ENCODE measurements around the gene VIM.

The VIM gene

GRCh38 chr10:17202999-17203398 is 25.0 kb upstream of the VIM start:
- Histone ChIP-seq H3K4me3 (no peak overlapping the region), H3K9me3 (ENCODE audit: low read depth, low read length) (no peaks in the 10 kb centered on the region), H3K27ac (no peak overlapping the region), H3K36me3 (ENCODE audit: insufficient read depth, low read length) (no peaks in the 10 kb centered on the region), H3K9ac (ENCODE audit: insufficient read length) (no peak overlapping the region)
- no peak for TF ChIP-seq EZH2 (IDR thresholded peaks at IDR 0.05)
- no peak for TF ChIP-seq FOXP2 (optimal IDR thresholded peaks at IDR 0.05; ENCODE audit: control extremely low read depth, extremely low read length, insufficient read depth)
- no peak for TF ChIP-seq POLR2AphosphoS5 (IDR thresholded peaks at IDR 0.05; ENCODE audit: borderline replicate concordance, low read depth, low read length)
- DNase-seq (ENCODE audit: low read depth, low spot score): no peak

GRCh38 chr10:17203416-17203815 is 24.6 kb upstream of the VIM start:
- TF ChIP-seq EZH2 (IDR thresholded peaks at IDR 0.05) (no peak), FOXP2 (optimal IDR thresholded peaks at IDR 0.05; ENCODE audit: control extremely low read depth, extremely low read length, insufficient read depth) (no peak), POLR2AphosphoS5 (IDR thresholded peaks at IDR 0.05; ENCODE audit: borderline replicate concordance, low read depth, low read length) (no peak)
- H3K9ac ChIP-seq (ENCODE audit: insufficient read length): no peak overlapping the region
- H3K4me3 ChIP-seq: no peak overlapping the region
- no peaks in the 10 kb centered on the region for H3K9me3 ChIP-seq (ENCODE audit: low read depth, low read length)
- H3K27ac ChIP-seq: no peak overlapping the region
- H3K36me3 ChIP-seq (ENCODE audit: insufficient read depth, low read length): no peaks in the 10 kb centered on the region
- no peak for DNase-seq (ENCODE audit: low read depth, low spot score)

- TF ChIP-seq EZH2 (IDR thresholded peaks at IDR 0.05) (no peak), POLR2AphosphoS5 (IDR thresholded peaks at IDR 0.05; ENCODE audit: borderline replicate concordance, low read depth, low read length) (no peak), FOXP2 (optimal IDR thresholded peaks at IDR 0.05; ENCODE audit: control extremely low read depth, extremely low read length, insufficient read depth) (no peak)
- Histone ChIP-seq H3K36me3 (ENCODE audit: insufficient read depth, low read length) (no peaks in the 10 kb centered on the region), H3K27ac (no peak overlapping the region), H3K4me3 (no peak overlapping the region), H3K9ac (ENCODE audit: insufficient read length) (no peak overlapping the region), H3K9me3 (ENCODE audit: low read depth, low read length) (no peaks in the 10 kb centered on the region)
- DNase-seq (ENCODE audit: low read depth, low spot score): no peak
These were observed 21.8 kb upstream of the VIM start for GRCh38 chr10:17206210-17206709.

- Histone ChIP-seq H3K9ac (ENCODE audit: insufficient read length) (no peak overlapping the region), H3K36me3 (ENCODE audit: insufficient read depth, low read length) (no peaks in the 10 kb centered on the region), H3K9me3 (ENCODE audit: low read depth, low read length) (no peaks in the 10 kb centered on the region), H3K27ac (no peak overlapping the region), H3K4me3 (no peak overlapping the region)
- DNase-seq (ENCODE audit: low read depth, low spot score): no peak
- no peak for TF ChIP-seq EZH2 (IDR thresholded peaks at IDR 0.05)
- no peak for TF ChIP-seq POLR2AphosphoS5 (IDR thresholded peaks at IDR 0.05; ENCODE audit: borderline replicate concordance, low read depth, low read length)
- TF ChIP-seq FOXP2 (optimal IDR thresholded peaks at IDR 0.05; ENCODE audit: control extremely low read depth, extremely low read length, insufficient read depth): no peak
These were observed 19.6 kb upstream of the VIM start for GRCh38 chr10:17208476-17208875.

DNA sequence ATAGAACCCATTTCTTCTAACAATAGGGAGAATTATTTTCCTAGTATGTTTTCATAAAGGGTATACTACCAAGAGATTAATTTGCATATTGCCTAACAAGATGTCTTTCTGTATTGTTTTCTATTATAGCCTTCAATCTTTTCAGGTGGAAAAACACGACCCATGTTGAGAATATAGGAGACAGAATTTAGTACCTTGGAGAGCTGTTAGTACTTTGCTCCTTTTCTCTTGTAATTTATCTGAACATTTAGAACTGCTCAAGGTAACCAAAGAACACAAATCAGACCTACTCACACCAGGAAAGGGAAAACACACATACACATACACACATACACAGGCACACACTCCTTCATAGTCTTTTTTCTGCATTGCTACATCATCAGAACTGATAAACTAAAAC is 18.7 kb upstream of the VIM start:
- no peaks in the 10 kb centered on the region for H3K9me3 ChIP-seq (ENCODE audit: low read depth, low read length)
- no peak overlapping the region for H3K4me3 ChIP-seq
- H3K9ac ChIP-seq (ENCODE audit: insufficient read length): no peak overlapping the region
- TF ChIP-seq POLR2AphosphoS5 (IDR thresholded peaks at IDR 0.05; ENCODE audit: borderline replicate concordance, low read depth, low read length) (no peak), EZH2 (IDR thresholded peaks at IDR 0.05) (no peak)
- H3K36me3 ChIP-seq (ENCODE audit: insufficient read depth, low read length): no peaks in the 10 kb centered on the region
- no peak for DNase-seq (ENCODE audit: low read depth, low spot score)
- H3K27ac ChIP-seq: no peak overlapping the region

GRCh38 chr10:17209881-17210280 is 18.2 kb upstream of the VIM start:
- Histone ChIP-seq H3K9ac (ENCODE audit: insufficient read length) (no peak overlapping the region), H3K36me3 (ENCODE audit: insufficient read depth, low read length) (no peaks in the 10 kb centered on the region), H3K27ac (0 out of 2 replicates have a peak overlapping the region, but pooled peaks have one; percentile 26), H3K9me3 (ENCODE audit: low read depth, low read length) (no peaks in the 10 kb centered on the region), H3K4me3 (no peak overlapping the region)
- no peak for TF ChIP-seq FOXP2 (optimal IDR thresholded peaks at IDR 0.05; ENCODE audit: control extremely low read depth, extremely low read length, insufficient read depth)
- no peak for TF ChIP-seq POLR2AphosphoS5 (IDR thresholded peaks at IDR 0.05; ENCODE audit: borderline replicate concordance, low read depth, low read length)
- TF ChIP-seq EZH2 (IDR thresholded peaks at IDR 0.05): no peak
- no peak for DNase-seq (ENCODE audit: low read depth, low spot score)

GRCh38 chr10:17210361-17210760 is 17.7 kb upstream of the VIM start:
- Histone ChIP-seq H3K27ac (peak overlapping the region; percentile 26; the same call in 1 of the 2 replicates), H3K36me3 (ENCODE audit: insufficient read depth, low read length) (no peaks in the 10 kb centered on the region), H3K4me3 (no peak overlapping the region), H3K9ac (ENCODE audit: insufficient read length) (no peak overlapping the region), H3K9me3 (ENCODE audit: low read depth, low read length) (no peaks in the 10 kb centered on the region)
- TF ChIP-seq POLR2AphosphoS5 (IDR thresholded peaks at IDR 0.05; ENCODE audit: borderline replicate concordance, low read depth, low read length) (no peak), EZH2 (IDR thresholded peaks at IDR 0.05) (no peak), FOXP2 (optimal IDR thresholded peaks at IDR 0.05; ENCODE audit: control extremely low read depth, extremely low read length, insufficient read depth) (no peak)
- no peak for DNase-seq (ENCODE audit: low read depth, low spot score)

GRCh38 chr10:17212802-17213221 is 15.2 kb upstream of the VIM start:
- no peak for DNase-seq (ENCODE audit: low read depth, low spot score)
- Histone ChIP-seq H3K4me3 (no peak overlapping the region), H3K36me3 (ENCODE audit: insufficient read depth, low read length) (no peaks in the 10 kb centered on the region), H3K9me3 (ENCODE audit: low read depth, low read length) (no peaks in the 10 kb centered on the region; the same call in 1 of the 2 replicates), H3K27ac (no peak overlapping the region), H3K9ac (ENCODE audit: insufficient read length) (no peak overlapping the region)
- no peak for TF ChIP-seq EZH2 (IDR thresholded peaks at IDR 0.05)
- no peak for TF ChIP-seq POLR2AphosphoS5 (IDR thresholded peaks at IDR 0.05; ENCODE audit: borderline replicate concordance, low read depth, low read length)
- no peak for TF ChIP-seq FOXP2 (optimal IDR thresholded peaks at IDR 0.05; ENCODE audit: control extremely low read depth, extremely low read length, insufficient read depth)

Data from SK-N-MC (cell line).